MM.1S (cell line): ENCODE data around the gene USP13.

Experiments used
- CTCF ChIP-seq: fragments of 300-600 bp; sonication (generic); IDR thresholded peaks from 2 replicates; pipeline ENCODE4 v1.5.1; 2016; ENCODE audit warnings: antibody characterized with exemption, low read length, mixed read lengths
- EZH2 ChIP-seq: fragments of 300-600 bp; sonication (generic); optimal IDR thresholded peaks from 2 replicates; pipeline ENCODE3; 2017; ENCODE audit warnings: low read depth, mild to moderate bottlenecking, antibody characterized with exemption, low read length, mixed read lengths
- EZH2phosphoT487 ChIP-seq: fragments of 300-600 bp; sonication (generic); IDR thresholded peaks from 2 replicates; pipeline ENCODE4 v1.6.1; 2018; ENCODE audit warnings: antibody characterized with exemption, low read length

- no peak for TF ChIP-seq CTCF
- no peak for TF ChIP-seq EZH2
- TF ChIP-seq EZH2phosphoT487 = no peak
Observed at GRCh38 chr3:179613807-179614206, 39.0 kb upstream of the USP13 start.
